Liver (tissue), 9 donors: Measurements from ENCODE around the gene CYP2S1. TPM values are rescaled to one million over a fixed set of nuclear protein-coding genes. Genes with fewer than 3 reads are reported as not detected.
"Not testable (repeated sequence)": the region's sequence is repeated elsewhere in the genome, so short reads cannot be mapped to it uniquely, and the experiment has no call there.

Experiments used
- DNase-seq: peaks from one replicate; pipeline ENCODE4 v3.0.0-alpha.2; 2017; ENCODE audit warnings: low spot score
- H3K27ac ChIP-seq, 2 donors: one replicate each; pipeline ENCODE4 v1.7.0; 2013; ENCODE audit warnings: inconsistent platforms in 2 of 2, low read length in 2 of 2, control low read depth in 1 of 2, low read depth in 1 of 2, mild to moderate bottlenecking in 1 of 2
- H3K27me3 ChIP-seq, 4 donors: one replicate each; pipeline versions ENCODE4 v1.6.1 to v1.7.0; 2013; ENCODE audit warnings: low read length in 3 of 4, inconsistent platforms in 1 of 4, mild to moderate bottlenecking in 1 of 4, moderate library complexity in 1 of 4; ENCODE audit not compliant: control insufficient read depth in 4 of 4, insufficient read depth in 4 of 4
- H3K36me3 ChIP-seq, 4 donors: one replicate each; pipeline versions ENCODE4 v1.6.1 to v1.7.0; 2013; ENCODE audit warnings: low read length in 3 of 4, mild to moderate bottlenecking in 3 of 4, low read depth in 1 of 4, moderate library complexity in 1 of 4; ENCODE audit not compliant: control insufficient read depth in 4 of 4, insufficient read depth in 3 of 4
- H3K4me1 ChIP-seq, 4 donors: one replicate each; pipeline versions ENCODE4 v1.6.1 to v1.7.0; 2013; ENCODE audit warnings: low read length in 3 of 4, mild to moderate bottlenecking in 3 of 4, moderate library complexity in 1 of 4; ENCODE audit not compliant: control insufficient read depth in 4 of 4, insufficient read depth in 4 of 4
- H3K4me3 ChIP-seq, 3 donors: one replicate each; pipeline versions ENCODE4 v1.6.1 to v1.7.0; 2013; ENCODE audit warnings: low read length in 3 of 3, control low read depth in 1 of 3, low read depth in 1 of 3, mild to moderate bottlenecking in 1 of 3
- H3K9ac ChIP-seq, 2 donors: one replicate each; pipeline ENCODE4 v1.7.0; 2013; ENCODE audit warnings: low read length in 2 of 2, mild to moderate bottlenecking in 2 of 2, moderate library complexity in 2 of 2, control low read depth in 1 of 2, low read depth in 1 of 2
- H3K9me3 ChIP-seq, 4 donors: one replicate each; pipeline versions ENCODE4 v1.6.1 to v1.7.0; 2013; ENCODE audit warnings: low read length in 3 of 4; ENCODE audit not compliant: control insufficient read depth in 4 of 4
- EGR1 ChIP-seq, 2 donors: IDR thresholded peaks; 2 replicates each; pipeline ENCODE4 v1.6.1; 2016 to 2018; ENCODE audit warnings: antibody characterized with exemption in 2 of 2, low read depth in 2 of 2
- FOXA1 ChIP-seq: IDR thresholded peaks from 2 replicates; pipeline ENCODE4 v1.6.1; 2016; ENCODE audit warnings: antibody characterized with exemption
- FOXA2 ChIP-seq: IDR thresholded peaks from 2 replicates; pipeline ENCODE4 v1.6.1; 2016; ENCODE audit warnings: antibody characterized with exemption
- GABPA ChIP-seq, 2 donors: IDR thresholded peaks in 1 of 2; conservative IDR thresholded peaks in 1 of 2; 2 replicates each; pipeline ENCODE4 v1.6.1; 2016; ENCODE audit warnings: antibody characterized with exemption in 2 of 2, mild to moderate bottlenecking in 1 of 2, moderate library complexity in 1 of 2
- HNF4G ChIP-seq: IDR thresholded peaks from 2 replicates; pipeline ENCODE4 v1.6.1; 2016; ENCODE audit warnings: antibody characterized with exemption
- JUND ChIP-seq, 2 donors: IDR thresholded peaks; 2 replicates each; pipeline ENCODE4 v1.6.1; 2016; ENCODE audit warnings: antibody characterized with exemption in 2 of 2
- NR2F2 ChIP-seq: IDR thresholded peaks from 2 replicates; pipeline ENCODE4 v1.6.1; 2016; ENCODE audit warnings: antibody characterized with exemption
- RXRA ChIP-seq, 2 donors: IDR thresholded peaks; 2 replicates each; pipeline ENCODE4 v1.6.1; 2017 to 2018; ENCODE audit warnings: antibody characterized with exemption in 2 of 2, mild to moderate bottlenecking in 1 of 2
- SP1 ChIP-seq: IDR thresholded peaks from 2 replicates; pipeline ENCODE4 v1.6.1; 2018; ENCODE audit warnings: antibody characterized with exemption, mild to moderate bottlenecking
- TAF1 ChIP-seq: conservative IDR thresholded peaks from 2 replicates; pipeline ENCODE4 v1.6.1; 2016; ENCODE audit warnings: antibody characterized with exemption, mild to moderate bottlenecking
- YY1 ChIP-seq: IDR thresholded peaks from 2 replicates; pipeline ENCODE4 v1.6.1; 2016; ENCODE audit warnings: antibody characterized with exemption, mild to moderate bottlenecking
- WGBS: extraction: QIAGEN DNeasy Blood & Tissue Kit; methylation state at CpG from one replicate; pipeline ENCODE4 v1.1.7; 2013; 5-methylcytosine and 5-hydroxymethylcytosine counted together
- polyA plus RNA-seq, 2 donors: library from polyadenylated mRNA; stranded (reverse) in 1 of 2; unstranded in 1 of 2; fragments of 200-250 nt in 1 of 2; fragments of >200 nt in 1 of 2; fragmentation: Nextera tagmentation in 1 of 2; extraction: Ambion mirVana in 1 of 2; gene quantifications; one replicate each; pipeline versions ENCODE4 v1.2.1 to v1.2.3, GENCODE V29; 2013 to 2015
- total RNA-seq, 2 donors: library from RNA; depleted of rRNA; stranded (reverse); fragments of >200 nt; gene quantifications; one replicate each; pipeline ENCODE4 v1.2.3, GENCODE V29; 2014
- TF ChIP-seq, protein P1 (sequence below): fragments of 150-350 bp; IDR thresholded peaks from 2 replicates; pipeline ENCODE4 v1.5.1; 2017; ENCODE audit warnings: improper control_type of control experiment, low read depth, low read length; ENCODE audit not compliant: missing input control
- TF ChIP-seq, protein P2 (sequence below): IDR thresholded peaks from 2 replicates; pipeline ENCODE4 v1.6.1; 2016; ENCODE audit warnings: antibody characterized with exemption
- TF ChIP-seq, protein P3 (sequence below): IDR thresholded peaks from 2 replicates; pipeline ENCODE4 v1.6.1; 2016; ENCODE audit warnings: antibody characterized with exemption
- TF ChIP-seq, protein P4 (sequence below): IDR thresholded peaks from 2 replicates; pipeline ENCODE4 v1.6.1; 2016; ENCODE audit warnings: antibody characterized with exemption, mild to moderate bottlenecking
- donor health status: healthy.
- donor health status: healthy.
- donor health status: healthy.
- donor health status: healthy.
- donor health status: healthy.

CYP2S1 gene
- total and polyA plus RNA-seq, 4 donors: 0.35 to 1.9 (median 1.5) TPM

DNA sequence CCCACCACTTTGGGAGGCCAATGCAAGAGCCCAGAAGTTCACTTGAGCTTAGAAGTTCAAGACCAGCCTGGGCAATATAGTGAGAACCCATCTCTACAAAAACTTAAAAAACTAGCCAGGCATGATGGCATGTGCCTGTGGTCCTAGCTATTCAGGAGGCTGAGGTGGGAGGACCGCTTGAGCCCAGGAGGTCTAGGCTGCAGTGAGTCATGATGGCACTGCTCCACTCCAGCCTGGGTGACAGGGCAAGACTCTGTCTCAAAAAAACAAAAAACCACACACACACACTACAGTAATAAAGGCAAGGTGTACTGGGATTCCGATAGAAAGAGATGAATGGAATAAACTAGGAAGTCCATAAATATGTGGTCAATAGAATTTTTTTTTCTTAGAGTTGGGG lies 43.2 kb upstream of the CYP2S1 start:
- TF ChIP-seq, protein P1, sequence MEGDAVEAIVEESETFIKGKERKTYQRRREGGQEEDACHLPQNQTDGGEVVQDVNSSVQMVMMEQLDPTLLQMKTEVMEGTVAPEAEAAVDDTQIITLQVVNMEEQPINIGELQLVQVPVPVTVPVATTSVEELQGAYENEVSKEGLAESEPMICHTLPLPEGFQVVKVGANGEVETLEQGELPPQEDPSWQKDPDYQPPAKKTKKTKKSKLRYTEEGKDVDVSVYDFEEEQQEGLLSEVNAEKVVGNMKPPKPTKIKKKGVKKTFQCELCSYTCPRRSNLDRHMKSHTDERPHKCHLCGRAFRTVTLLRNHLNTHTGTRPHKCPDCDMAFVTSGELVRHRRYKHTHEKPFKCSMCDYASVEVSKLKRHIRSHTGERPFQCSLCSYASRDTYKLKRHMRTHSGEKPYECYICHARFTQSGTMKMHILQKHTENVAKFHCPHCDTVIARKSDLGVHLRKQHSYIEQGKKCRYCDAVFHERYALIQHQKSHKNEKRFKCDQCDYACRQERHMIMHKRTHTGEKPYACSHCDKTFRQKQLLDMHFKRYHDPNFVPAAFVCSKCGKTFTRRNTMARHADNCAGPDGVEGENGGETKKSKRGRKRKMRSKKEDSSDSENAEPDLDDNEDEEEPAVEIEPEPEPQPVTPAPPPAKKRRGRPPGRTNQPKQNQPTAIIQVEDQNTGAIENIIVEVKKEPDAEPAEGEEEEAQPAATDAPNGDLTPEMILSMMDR: no peak
- TF ChIP-seq, protein P2, sequence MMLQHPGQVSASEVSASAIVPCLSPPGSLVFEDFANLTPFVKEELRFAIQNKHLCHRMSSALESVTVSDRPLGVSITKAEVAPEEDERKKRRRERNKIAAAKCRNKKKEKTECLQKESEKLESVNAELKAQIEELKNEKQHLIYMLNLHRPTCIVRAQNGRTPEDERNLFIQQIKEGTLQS: no peak
- TF ChIP-seq HNF4G: no peak
- TF ChIP-seq, protein P3, sequence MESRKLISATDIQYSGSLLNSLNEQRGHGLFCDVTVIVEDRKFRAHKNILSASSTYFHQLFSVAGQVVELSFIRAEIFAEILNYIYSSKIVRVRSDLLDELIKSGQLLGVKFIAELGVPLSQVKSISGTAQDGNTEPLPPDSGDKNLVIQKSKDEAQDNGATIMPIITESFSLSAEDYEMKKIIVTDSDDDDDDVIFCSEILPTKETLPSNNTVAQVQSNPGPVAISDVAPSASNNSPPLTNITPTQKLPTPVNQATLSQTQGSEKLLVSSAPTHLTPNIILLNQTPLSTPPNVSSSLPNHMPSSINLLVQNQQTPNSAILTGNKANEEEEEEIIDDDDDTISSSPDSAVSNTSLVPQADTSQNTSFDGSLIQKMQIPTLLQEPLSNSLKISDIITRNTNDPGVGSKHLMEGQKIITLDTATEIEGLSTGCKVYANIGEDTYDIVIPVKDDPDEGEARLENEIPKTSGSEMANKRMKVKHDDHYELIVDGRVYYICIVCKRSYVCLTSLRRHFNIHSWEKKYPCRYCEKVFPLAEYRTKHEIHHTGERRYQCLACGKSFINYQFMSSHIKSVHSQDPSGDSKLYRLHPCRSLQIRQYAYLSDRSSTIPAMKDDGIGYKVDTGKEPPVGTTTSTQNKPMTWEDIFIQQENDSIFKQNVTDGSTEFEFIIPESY: no peak
- TF ChIP-seq RXRA (IDR thresholded peaks at IDR 0.05): no peak
- TF ChIP-seq EGR1 (IDR thresholded peaks at IDR 0.05; ENCODE audit: low read depth in 2 of 2): no peak
- TF ChIP-seq NR2F2: no peak
- no peak for DNase-seq
- 94% methylated on average over 2 of the region's 2 CpGs for WGBS
- no peaks in the 10 kb centered on the region for H3K36me3 ChIP-seq
- H3K27me3 ChIP-seq: no peaks in the 10 kb centered on the region
- no peaks in the 10 kb centered on the region for H3K9me3 ChIP-seq
- no peak overlapping the region for H3K27ac ChIP-seq
- H3K4me3 ChIP-seq: no peak overlapping the region
- no peak overlapping the region for H3K9ac ChIP-seq
- no peaks in the 10 kb centered on the region for H3K4me1 ChIP-seq

DNA sequence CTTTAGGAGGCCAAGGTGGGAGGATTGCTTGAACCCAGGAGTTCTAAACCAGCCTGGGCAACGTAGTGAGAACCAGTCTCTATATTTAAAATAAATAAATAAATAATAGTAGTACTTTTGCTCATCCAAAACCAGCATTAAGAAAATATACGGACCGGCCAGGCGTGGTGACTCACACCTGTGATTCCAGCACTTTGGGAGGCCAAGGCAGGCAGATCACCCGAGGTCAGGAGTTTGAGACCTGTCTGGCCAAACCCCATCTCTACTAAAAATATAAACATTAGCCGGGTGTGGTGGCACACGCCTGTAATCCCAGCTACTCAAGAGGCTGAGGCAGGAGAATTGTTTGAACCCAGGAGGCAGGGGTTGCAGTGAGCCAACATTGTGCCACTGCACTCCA lies 42.0 kb upstream of the CYP2S1 start:
- H3K27ac ChIP-seq, H3K9me3 ChIP-seq, H3K27me3 ChIP-seq, H3K9ac ChIP-seq, H3K36me3 ChIP-seq, H3K4me1 ChIP-seq, H3K4me3 ChIP-seq, DNase-seq: not testable (repeated sequence)
- WGBS: 84% methylated on average over 7 of the region's 7 CpGs

DNA sequence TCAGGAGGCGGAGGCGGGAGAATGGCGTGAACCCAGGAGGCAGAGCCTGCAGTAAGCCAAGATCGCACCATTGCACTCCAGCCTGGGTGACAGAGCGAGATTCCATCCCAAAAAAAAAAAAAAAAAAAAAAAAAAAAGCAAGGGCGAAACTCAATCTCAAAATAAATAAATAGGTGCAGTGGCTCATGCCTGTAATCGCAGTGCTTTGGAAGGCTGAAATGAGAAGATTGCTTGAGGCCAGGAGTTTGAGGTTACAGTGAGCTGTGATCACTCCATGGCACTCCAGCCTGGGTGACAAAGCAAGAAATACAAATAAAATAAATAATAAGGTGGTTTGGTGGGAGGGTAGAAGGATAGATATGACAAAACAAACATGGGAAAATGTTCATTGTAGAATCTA lies 39.0 kb upstream of the CYP2S1 start:
- H3K9ac ChIP-seq: no peak overlapping the region
- no peak for DNase-seq
- no peaks in the 10 kb centered on the region for H3K9me3 ChIP-seq
- no peaks in the 10 kb centered on the region for H3K27me3 ChIP-seq
- no peak overlapping the region for H3K27ac ChIP-seq
- 94% methylated on average over 7 of the region's 7 CpGs for WGBS
- H3K36me3 ChIP-seq: no peaks in the 10 kb centered on the region
- H3K4me3 ChIP-seq: no peak overlapping the region
- no peaks in the 10 kb centered on the region for H3K4me1 ChIP-seq
- TF ChIP-seq JUND (IDR thresholded peaks at IDR 0.05) (no peak), HNF4G (no peak), FOXA1 (no peak), TAF1 (no peak), SP1 (no peak), NR2F2 (no peak), EGR1 (IDR thresholded peaks at IDR 0.05; ENCODE audit: low read depth in 2 of 2) (no peak), YY1 (no peak), GABPA (IDR thresholded peaks at IDR 0.05 in 1 of 2, conservative IDR thresholded peaks at IDR 0.05 in 1 of 2) (no peak), FOXA2 (no peak)
- TF ChIP-seq, protein P3: no peak
- TF ChIP-seq, protein P1: no peak
- TF ChIP-seq, protein P2: no peak
- TF ChIP-seq, protein P4, sequence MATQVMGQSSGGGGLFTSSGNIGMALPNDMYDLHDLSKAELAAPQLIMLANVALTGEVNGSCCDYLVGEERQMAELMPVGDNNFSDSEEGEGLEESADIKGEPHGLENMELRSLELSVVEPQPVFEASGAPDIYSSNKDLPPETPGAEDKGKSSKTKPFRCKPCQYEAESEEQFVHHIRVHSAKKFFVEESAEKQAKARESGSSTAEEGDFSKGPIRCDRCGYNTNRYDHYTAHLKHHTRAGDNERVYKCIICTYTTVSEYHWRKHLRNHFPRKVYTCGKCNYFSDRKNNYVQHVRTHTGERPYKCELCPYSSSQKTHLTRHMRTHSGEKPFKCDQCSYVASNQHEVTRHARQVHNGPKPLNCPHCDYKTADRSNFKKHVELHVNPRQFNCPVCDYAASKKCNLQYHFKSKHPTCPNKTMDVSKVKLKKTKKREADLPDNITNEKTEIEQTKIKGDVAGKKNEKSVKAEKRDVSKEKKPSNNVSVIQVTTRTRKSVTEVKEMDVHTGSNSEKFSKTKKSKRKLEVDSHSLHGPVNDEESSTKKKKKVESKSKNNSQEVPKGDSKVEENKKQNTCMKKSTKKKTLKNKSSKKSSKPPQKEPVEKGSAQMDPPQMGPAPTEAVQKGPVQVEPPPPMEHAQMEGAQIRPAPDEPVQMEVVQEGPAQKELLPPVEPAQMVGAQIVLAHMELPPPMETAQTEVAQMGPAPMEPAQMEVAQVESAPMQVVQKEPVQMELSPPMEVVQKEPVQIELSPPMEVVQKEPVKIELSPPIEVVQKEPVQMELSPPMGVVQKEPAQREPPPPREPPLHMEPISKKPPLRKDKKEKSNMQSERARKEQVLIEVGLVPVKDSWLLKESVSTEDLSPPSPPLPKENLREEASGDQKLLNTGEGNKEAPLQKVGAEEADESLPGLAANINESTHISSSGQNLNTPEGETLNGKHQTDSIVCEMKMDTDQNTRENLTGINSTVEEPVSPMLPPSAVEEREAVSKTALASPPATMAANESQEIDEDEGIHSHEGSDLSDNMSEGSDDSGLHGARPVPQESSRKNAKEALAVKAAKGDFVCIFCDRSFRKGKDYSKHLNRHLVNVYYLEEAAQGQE: no peak
